Colonic mucosa (tissue), 4 donors: ENCODE results near the gene SLC35F5. TPM values are rescaled to one million over a fixed set of nuclear protein-coding genes. Genes with fewer than 3 reads are reported as not detected.
"Not testable (repeated sequence)": the region's sequence is repeated elsewhere in the genome, so short reads cannot be mapped to it uniquely, and the experiment has no call there.

ENCODE experiments used
- DNase-seq: peaks from one replicate; pipeline ENCODE4 v3.0.0-alpha.2; 2020
- H3K27ac ChIP-seq: fragments of 200-600 bp; one replicate; pipeline ENCODE4 v1.8.0; 2021
- H3K27me3 ChIP-seq: fragments of 200-600 bp; one replicate; pipeline ENCODE4 v1.8.0; 2021
- H3K36me3 ChIP-seq: fragments of 200-600 bp; one replicate; pipeline ENCODE4 v1.8.0; 2021
- H3K4me1 ChIP-seq: fragments of 200-600 bp; one replicate; pipeline ENCODE4 v1.8.0; 2021; ENCODE audit warnings: mild to moderate bottlenecking
- H3K4me3 ChIP-seq: fragments of 200-600 bp; one replicate; pipeline ENCODE4 v1.8.0; 2021
- H3K9ac ChIP-seq, 2 donors: one replicate each; pipeline ENCODE4 v1.7.0; 2013; ENCODE audit warnings: control low read depth in 2 of 2, low read depth in 2 of 2, low read length in 2 of 2
- H3K9me3 ChIP-seq: fragments of 200-600 bp; one replicate; pipeline ENCODE4 v1.8.0; 2021
- intact Hi-C: fragments of 100-400 bp; cut with DNase I; formaldehyde crosslinking; loops from one replicate; pipeline ENCODE4 v1.14.1; 2022
- microRNA-seq: library from miRNA; unstranded; fragments of <30 nt; microRNA quantifications from one replicate; pipeline ENCODE4, GENCODE V29; 2019
- total RNA-seq, 2 donors: library from RNA; stranded (reverse); fragmentation: NEBNext Ultra II Directional in 1 of 2; extraction: Animal tissue kit (Norgen Biotek cat#: 25700) in 1 of 2; gene quantifications; one replicate each; pipeline ENCODE4 v1.2.1, GENCODE V29; 2021
- TF ChIP-seq, protein P1 (sequence below): fragments of 200-600 bp; IDR thresholded peaks from one replicate; pipeline ENCODE4 v1.8.0; 2022; ENCODE audit warnings: antibody characterized with exemption, mild to moderate bottlenecking
- donor health status: healthy.
- donor health status: DM: no; HTN: no; CAD: no.
- donor health status: DM: no; HTN: no; CAD: no.

Gene SLC35F5
- total RNA-seq, 2 donors from 2014 or later = 85.1 to 121 TPM

DNA sequence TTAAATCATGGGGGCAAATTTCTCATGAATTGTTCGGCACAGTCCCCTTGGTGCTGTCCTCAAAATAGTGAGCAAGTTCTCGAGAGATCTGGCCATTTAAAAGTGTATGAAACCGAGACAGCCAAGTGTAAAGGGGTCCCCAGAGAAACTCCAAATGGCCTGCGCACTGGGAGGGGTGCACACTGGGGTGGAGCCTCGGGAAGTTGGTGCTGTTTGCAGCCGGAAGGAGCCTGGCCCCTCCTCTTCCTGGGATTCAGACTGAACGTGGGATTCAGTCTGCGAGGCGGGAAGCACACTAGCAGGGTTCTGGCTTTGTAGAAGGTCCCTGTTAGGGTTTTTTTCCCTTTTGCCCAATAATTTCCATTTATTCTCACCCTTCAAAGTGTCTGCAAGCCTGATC lies 80.6 kb downstream of the SLC35F5 start:
- DNase-seq = no peak
- intact Hi-C loops = no loop called here
- no peak overlapping the region for H3K4me3 ChIP-seq
- H3K9me3 ChIP-seq = no peaks in the 10 kb centered on the region
- H3K27ac ChIP-seq = no peak overlapping the region
- no peaks in the 10 kb centered on the region for H3K27me3 ChIP-seq
- H3K4me1 ChIP-seq = no peaks in the 10 kb centered on the region
- H3K36me3 ChIP-seq = no peaks in the 10 kb centered on the region
- TF ChIP-seq, protein P1, sequence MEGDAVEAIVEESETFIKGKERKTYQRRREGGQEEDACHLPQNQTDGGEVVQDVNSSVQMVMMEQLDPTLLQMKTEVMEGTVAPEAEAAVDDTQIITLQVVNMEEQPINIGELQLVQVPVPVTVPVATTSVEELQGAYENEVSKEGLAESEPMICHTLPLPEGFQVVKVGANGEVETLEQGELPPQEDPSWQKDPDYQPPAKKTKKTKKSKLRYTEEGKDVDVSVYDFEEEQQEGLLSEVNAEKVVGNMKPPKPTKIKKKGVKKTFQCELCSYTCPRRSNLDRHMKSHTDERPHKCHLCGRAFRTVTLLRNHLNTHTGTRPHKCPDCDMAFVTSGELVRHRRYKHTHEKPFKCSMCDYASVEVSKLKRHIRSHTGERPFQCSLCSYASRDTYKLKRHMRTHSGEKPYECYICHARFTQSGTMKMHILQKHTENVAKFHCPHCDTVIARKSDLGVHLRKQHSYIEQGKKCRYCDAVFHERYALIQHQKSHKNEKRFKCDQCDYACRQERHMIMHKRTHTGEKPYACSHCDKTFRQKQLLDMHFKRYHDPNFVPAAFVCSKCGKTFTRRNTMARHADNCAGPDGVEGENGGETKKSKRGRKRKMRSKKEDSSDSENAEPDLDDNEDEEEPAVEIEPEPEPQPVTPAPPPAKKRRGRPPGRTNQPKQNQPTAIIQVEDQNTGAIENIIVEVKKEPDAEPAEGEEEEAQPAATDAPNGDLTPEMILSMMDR = no peak
- no peak overlapping the region for H3K9ac ChIP-seq

DNA sequence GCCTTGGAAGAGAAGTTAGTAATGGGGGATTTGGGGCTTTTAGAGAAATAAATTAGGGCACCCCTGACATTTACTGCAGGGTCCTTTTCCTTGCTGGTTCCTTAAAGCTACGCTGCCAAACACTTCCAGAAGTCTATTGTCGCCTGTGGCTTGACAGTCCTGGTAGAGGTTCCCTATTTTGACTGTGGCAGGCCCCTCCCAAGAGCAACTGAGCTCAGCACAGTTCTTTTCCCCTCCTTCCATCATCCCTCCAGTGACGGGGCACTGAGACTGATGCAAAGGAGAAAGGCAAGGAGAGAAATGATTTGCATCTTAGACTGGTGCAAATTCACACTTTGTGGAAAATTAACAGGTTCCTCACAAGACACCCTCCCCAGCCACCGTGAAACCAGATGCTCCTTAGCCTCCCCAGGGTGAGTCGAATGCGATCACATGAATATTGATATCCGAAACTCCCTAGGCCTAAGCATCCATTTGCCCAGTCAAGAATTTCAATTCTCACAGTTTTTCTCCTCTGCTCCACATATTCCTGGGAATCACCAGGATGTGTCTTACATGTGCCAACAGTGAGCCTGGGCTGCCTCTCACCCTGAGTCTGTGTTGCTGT lies 84.0 kb downstream of the SLC35F5 start:
- Histone ChIP-seq H3K36me3 (no peaks in the 10 kb centered on the region), H3K9ac (no peak overlapping the region), H3K27ac (no peak overlapping the region), H3K4me1 (no peaks in the 10 kb centered on the region), H3K9me3 (no peaks in the 10 kb centered on the region), H3K27me3 (no peaks in the 10 kb centered on the region), H3K4me3 (no peak overlapping the region)
- DNase-seq = no peak
- TF ChIP-seq, protein P1 = no peak
- intact Hi-C loops = no loop called here

DNA sequence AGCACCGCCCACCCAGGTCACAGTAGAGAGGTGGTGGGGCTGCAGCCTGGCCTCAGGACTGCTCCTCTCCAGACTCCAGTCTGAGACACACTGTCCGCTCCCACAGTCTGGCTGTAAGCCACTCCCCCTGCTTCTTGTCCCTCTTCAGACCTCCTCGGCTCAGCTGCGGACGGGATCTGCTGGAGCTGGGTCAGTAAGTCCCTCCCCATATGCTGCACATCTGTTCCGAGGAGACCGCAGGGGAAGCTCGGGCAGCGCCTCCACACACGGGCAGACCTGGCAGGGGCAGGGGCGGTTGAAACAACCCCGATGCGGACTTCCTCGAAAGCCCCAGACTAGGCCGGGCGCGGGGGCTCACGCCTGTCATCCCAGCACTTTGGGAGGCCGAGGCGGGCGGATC lies 87.4 kb downstream of the SLC35F5 start:
- DNase-seq, H3K4me1 ChIP-seq, H3K27me3 ChIP-seq, H3K9ac ChIP-seq, intact Hi-C loops, H3K27ac ChIP-seq, H3K4me3 ChIP-seq, H3K36me3 ChIP-seq, H3K9me3 ChIP-seq: not testable (repeated sequence)

DNA sequence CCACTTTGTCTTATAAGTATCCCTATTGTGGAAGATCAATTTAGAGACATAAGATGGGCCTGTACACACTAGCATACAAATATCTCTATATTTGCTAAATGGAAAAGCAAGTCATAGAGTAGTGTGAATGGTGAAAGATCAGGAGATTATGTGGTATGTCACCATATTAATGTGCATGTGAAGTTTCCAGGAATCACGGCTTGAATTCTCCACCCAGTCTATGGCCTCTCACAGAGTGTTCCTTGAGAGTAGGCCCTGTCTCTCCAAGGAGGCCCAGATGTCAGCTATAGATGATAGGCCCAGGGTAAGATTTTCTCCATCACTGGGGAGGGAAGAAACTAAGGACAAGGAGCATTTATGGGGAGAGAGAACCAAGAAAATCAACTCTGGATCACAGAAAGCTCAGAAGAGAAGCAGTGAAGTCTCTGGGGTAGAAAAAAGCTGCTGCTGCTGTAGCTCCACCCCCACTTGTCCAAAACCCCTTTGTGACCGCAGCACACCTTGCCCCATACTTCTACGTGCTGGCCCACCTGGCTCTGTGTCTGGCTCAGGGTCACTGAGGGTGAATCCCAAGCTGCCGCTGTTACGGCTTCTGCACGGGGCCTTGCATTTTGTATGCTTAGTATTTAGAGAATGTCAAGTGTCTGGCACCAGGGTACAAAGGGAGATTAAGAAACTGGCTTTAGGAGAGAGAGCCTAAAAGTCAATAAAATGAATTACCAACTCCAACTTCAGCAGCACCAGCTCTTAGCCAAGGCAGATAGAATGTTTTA lies 91.5 kb downstream of the SLC35F5 start:
- intact Hi-C loops, H3K27me3 ChIP-seq, H3K4me3 ChIP-seq, H3K9ac ChIP-seq, H3K27ac ChIP-seq, H3K4me1 ChIP-seq, H3K9me3 ChIP-seq, DNase-seq, H3K36me3 ChIP-seq: not testable (repeated sequence)

DNA sequence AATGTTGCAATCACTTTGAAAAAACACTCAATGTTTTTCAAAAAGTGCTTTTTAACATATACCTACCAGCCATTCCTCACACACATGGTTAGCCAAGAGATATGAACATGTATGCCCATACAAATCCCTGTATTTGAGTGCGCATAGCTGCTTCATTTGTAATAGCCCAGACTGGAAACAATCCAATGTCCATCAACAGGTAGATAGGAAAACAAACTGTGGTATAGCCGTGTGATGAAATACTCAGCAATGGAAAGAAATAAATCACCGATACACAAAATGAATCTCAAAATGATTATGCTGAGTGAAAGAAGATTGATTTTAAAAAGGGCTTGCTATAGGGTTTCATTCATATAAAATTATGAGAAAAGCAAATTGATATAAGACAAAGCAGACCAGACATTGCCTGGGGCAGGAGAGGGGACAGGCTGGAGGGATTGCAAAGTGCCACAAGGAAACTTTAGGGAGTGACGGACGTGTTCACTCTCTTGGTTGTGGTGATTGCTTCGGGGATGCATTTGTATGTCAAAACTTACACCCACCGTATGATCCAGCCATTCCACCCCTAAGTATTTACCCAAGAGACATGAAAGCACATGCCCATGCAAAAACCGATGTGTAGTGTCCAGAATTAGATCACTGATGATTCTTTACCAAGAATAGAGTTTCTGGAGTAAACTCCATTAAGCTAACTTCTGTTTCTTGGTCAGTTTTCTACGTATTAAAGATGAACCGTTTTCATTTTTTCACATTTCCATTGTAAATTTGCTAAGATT lies 93.0 kb downstream of the SLC35F5 start:
- intact Hi-C loops, H3K36me3 ChIP-seq, H3K27ac ChIP-seq, H3K27me3 ChIP-seq, H3K9ac ChIP-seq, DNase-seq, H3K4me3 ChIP-seq, H3K9me3 ChIP-seq, H3K4me1 ChIP-seq: not testable (repeated sequence)

Small RNA genes within 50 kb of the gene (microRNA-seq; reads per million reads assigned to microRNA genes)
- gene MIR4782 = not detected

Other genes starting within 250 kb of the SLC35F5 start
- 10 to 100 TPM in 1 of 2 donors, 1 to 10 TPM in 1; 9.3 to 19.4 TPM for gene RABL2A, start 129.4 kb downstream of the SLC35F5 start, total RNA-seq
- 100 to 1,000 TPM; 317 to 342 TPM for gene ACTR3, start 133.4 kb upstream of the SLC35F5 start, total RNA-seq